Measurements from ENCODE around the gene ADGRL1. TPM values are rescaled to one million over a fixed set of nuclear protein-coding genes. Genes with fewer than 3 reads are reported as not detected.
"Not testable (repeated sequence)": the region's sequence is repeated elsewhere in the genome, so short reads cannot be mapped to it uniquely, and the experiment has no call there.

The ADGRL1 gene
- total and polyA plus RNA-seq, 11 donors = 10.1 to 29.4 (median 14.1) TPM

DNA sequence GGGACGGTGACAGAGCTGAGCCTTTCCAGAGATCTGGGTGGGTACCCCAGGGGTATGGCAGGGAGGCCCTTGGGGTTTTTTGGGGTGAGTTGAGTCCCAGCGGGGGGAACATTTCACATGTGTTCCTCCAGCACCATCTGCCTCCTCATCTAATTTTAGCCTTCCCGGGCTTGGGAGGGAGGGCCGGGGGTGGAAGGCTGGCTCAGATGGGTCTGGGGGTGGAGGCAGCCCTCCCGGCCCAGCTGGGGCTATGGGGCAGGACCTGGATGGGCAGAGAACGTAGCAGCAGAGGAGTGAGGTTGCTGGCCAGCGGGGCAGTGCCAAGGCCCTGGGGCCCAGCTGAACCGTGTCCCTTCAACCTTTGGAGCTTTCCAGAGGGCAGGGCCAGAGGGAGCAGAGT is 23.5 kb downstream of the ADGRL1 start:
- DNase-seq (no peak), ATAC-seq (peak in 1 of 4 donors; percentile 22)
- Histone ChIP-seq H3K27me3 (no peaks in the 10 kb centered on the region), H3K4me3 (no peak overlapping the region), H3K9me3 (no peaks in the 10 kb centered on the region), H3K36me3 (peaks cover 0 to 4% (median under 1%) of the 10 kb centered on the region in 9 donors), H3K27ac (no peak overlapping the region), H3K4me1 (no peaks in the 10 kb centered on the region)
- WGBS, 4 donors = 63 to 82% (median 72%) methylated on average over 7 to 8 of the region's 8 CpGs
- intact Hi-C loops (cut with DNase I) = no loop called here
- TF ChIP-seq, protein P1, sequence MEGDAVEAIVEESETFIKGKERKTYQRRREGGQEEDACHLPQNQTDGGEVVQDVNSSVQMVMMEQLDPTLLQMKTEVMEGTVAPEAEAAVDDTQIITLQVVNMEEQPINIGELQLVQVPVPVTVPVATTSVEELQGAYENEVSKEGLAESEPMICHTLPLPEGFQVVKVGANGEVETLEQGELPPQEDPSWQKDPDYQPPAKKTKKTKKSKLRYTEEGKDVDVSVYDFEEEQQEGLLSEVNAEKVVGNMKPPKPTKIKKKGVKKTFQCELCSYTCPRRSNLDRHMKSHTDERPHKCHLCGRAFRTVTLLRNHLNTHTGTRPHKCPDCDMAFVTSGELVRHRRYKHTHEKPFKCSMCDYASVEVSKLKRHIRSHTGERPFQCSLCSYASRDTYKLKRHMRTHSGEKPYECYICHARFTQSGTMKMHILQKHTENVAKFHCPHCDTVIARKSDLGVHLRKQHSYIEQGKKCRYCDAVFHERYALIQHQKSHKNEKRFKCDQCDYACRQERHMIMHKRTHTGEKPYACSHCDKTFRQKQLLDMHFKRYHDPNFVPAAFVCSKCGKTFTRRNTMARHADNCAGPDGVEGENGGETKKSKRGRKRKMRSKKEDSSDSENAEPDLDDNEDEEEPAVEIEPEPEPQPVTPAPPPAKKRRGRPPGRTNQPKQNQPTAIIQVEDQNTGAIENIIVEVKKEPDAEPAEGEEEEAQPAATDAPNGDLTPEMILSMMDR (IDR thresholded peaks at IDR 0.05) = no peak
- no peak for TF ChIP-seq POLR2A (IDR thresholded peaks at IDR 0.05)

DNA sequence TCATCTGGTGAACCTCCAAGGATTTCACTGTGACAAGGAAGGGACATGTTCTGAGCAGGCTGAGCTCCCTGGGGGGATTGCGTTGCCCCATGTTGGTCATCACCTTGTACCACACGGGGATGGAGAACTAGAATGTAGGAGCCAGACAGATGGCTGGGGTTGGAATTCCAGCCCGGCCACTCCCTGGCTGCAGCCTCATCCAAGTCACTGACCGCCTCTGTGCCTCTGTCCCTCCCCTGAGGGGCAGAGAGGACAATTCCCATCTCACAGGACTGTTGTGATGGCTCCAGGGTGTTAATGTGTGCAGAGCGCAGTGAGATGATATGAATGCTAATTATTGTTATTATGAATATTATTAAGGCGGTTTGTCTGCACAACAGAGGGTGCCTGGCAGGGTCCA is 24.1 kb downstream of the ADGRL1 start:
- DNase-seq (no peak), ATAC-seq (no peak)
- H3K9me3 ChIP-seq = no peaks in the 10 kb centered on the region
- intact Hi-C loops (cut with DNase I) = no loop called here
- TF ChIP-seq POLR2A (IDR thresholded peaks at IDR 0.05) = no peak
- TF ChIP-seq, protein P1 (IDR thresholded peaks at IDR 0.05) = no peak
- no peaks in the 10 kb centered on the region for H3K4me1 ChIP-seq
- H3K4me3 ChIP-seq = no peak overlapping the region
- WGBS, 4 donors = 84 to 95% (median 90%) methylated on average over 6 of the region's 6 CpGs
- peaks cover 0 to 10% (median 5%) of the 10 kb centered on the region in 9 donors for H3K36me3 ChIP-seq
- H3K27me3 ChIP-seq = no peaks in the 10 kb centered on the region
- no peak overlapping the region for H3K27ac ChIP-seq

DNA sequence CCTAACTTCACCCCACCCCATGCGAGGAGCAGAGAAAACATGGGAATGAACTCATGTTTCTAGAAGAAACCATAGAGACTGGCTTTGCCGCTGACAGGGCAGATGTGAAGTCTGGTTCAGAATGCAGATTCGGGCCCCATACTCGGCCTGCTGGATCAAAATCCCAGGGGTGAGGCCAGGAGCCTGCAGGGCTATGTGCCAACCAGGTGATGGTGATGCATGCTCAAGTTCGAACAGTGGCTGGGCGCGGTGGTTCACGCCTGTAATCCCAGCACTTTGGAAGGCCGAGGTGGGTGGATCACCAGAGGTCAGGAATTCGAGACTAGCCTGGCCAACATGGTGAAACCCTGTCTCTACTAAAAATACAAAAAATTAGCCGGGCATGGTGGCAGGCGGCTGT is 24.8 kb downstream of the ADGRL1 start:
- WGBS, 4 donors = 93 to 95% (median 94%) methylated on average over 12 of the region's 12 CpGs
- H3K27me3 ChIP-seq; DNase-seq; H3K4me1 ChIP-seq; H3K27ac ChIP-seq; ATAC-seq; H3K4me3 ChIP-seq; H3K9me3 ChIP-seq; intact Hi-C loops (cut with DNase I): not testable (repeated sequence)
- peaks cover 0 to 16% (median 8%) of the 10 kb centered on the region in 9 donors for H3K36me3 ChIP-seq

DNA sequence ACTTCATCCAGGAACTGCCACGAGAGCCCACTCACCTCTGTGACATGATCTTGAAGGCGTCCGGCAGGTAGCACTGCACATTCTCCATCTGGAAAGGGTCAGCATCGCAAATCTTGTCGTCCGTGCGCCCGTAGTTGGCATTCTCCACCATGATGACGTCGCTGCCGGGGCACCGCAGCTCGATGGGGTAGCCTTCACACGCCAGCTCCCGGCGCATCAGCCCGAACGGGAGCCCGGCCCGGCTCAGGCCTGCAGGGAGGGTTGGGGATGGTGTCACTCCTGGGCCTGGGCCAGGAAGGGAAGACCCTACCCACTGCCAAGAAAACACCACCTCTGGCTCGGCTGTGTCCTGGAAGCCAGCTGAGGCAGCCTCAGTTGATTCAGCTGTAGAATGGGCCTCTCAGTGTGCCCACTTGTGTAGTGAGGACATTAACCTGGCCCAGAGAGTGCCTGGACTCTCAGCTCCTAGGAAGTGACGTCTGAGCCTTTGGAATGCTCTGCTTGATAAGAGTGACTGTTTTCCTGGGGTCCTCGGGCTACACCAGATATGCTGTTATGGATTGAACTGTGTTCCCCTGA is 28.4 kb downstream of the ADGRL1 start:
- ATAC-seq (no peak), DNase-seq (no peak)
- Histone ChIP-seq H3K27me3 (no peaks in the 10 kb centered on the region), H3K9me3 (no peaks in the 10 kb centered on the region), H3K4me1 (no peaks in the 10 kb centered on the region), H3K4me3 (no peak overlapping the region), H3K27ac (no peak overlapping the region), H3K36me3 (peaks cover 0 to 35% (median 18%) of the 10 kb centered on the region in 9 donors)
- no peak for TF ChIP-seq POLR2A (IDR thresholded peaks at IDR 0.05)
- TF ChIP-seq, protein P1 (IDR thresholded peaks at IDR 0.05) = no peak
- intact Hi-C loops (cut with DNase I) = no loop called here
- 88 to 92% (median 90%) methylated on average over 22 to 23 of the region's 23 CpGs for WGBS, 4 donors

DNA sequence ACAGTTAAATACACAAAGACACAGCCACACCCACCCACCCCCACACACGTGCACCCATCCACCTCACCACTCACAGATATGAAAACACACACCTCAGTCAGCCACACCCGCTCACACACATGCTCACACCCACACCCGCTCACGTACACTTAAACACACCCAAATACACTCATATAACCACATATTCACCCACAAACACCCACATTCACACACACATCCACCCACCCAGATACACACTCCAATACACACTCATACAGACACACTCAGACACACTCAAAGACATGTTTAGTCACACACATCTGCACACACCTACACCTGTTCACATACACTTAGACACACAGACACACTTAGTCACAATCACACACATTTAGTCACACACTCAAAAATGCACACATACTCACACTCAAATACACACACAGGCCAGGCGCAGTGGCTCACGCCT is 30.6 kb downstream of the ADGRL1 start:
- no peak overlapping the region for H3K27ac ChIP-seq
- H3K36me3 ChIP-seq = peaks cover 0 to 57% (median 38%) of the 10 kb centered on the region in 9 donors
- H3K4me1 ChIP-seq = no peaks in the 10 kb centered on the region
- TF ChIP-seq, protein P1 (IDR thresholded peaks at IDR 0.05) = no peak
- TF ChIP-seq POLR2A (IDR thresholded peaks at IDR 0.05) = no peak
- intact Hi-C loops (cut with DNase I) = no loop called here
- H3K4me3 ChIP-seq = no peak overlapping the region
- 93 to 98% (median 94%) methylated on average over 6 of the region's 6 CpGs for WGBS, 4 donors
- no peaks in the 10 kb centered on the region for H3K9me3 ChIP-seq
- DNase-seq = no peak
- no peak for ATAC-seq
- no peaks in the 10 kb centered on the region for H3K27me3 ChIP-seq

All from heart left ventricle (tissue), 16 donors.